ENCODE measurements around the gene CEP126.

GRCh38 chr11:101949680-101950220 is 34.9 kb downstream of the CEP126 start:
- TF ChIP-seq CTCF (IDR thresholded peaks at IDR 0.05) (no peak), POLR2AphosphoS5 (IDR thresholded peaks at IDR 0.05; ENCODE audit: insufficient read depth in 1 of 2, low read depth in 1 of 2) (no peak), POLR2A (IDR thresholded peaks at IDR 0.05) (no peak)
